Measurements from ENCODE around the gene SPATA31C2.

DNA sequence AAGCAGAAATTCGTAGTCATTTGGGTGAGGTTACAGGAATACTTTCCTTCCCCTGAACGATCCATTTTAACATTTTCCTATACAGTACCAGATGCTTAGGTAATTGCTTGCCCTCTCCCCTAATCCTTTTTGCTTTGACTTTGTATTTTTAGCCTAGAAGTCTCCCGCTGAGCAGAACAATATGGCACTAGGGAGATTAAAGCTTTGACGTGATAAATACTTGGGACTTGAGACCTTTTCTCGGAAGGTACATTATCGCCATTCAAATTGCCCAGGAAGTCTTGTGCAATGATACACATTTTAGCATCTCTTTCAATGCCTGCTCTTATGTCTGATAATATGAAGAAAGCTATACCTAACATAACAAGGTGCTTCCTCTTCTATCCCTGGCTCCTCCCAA lies 22.9 kb upstream of the SPATA31C2 start:
- TF ChIP-seq, protein P1, sequence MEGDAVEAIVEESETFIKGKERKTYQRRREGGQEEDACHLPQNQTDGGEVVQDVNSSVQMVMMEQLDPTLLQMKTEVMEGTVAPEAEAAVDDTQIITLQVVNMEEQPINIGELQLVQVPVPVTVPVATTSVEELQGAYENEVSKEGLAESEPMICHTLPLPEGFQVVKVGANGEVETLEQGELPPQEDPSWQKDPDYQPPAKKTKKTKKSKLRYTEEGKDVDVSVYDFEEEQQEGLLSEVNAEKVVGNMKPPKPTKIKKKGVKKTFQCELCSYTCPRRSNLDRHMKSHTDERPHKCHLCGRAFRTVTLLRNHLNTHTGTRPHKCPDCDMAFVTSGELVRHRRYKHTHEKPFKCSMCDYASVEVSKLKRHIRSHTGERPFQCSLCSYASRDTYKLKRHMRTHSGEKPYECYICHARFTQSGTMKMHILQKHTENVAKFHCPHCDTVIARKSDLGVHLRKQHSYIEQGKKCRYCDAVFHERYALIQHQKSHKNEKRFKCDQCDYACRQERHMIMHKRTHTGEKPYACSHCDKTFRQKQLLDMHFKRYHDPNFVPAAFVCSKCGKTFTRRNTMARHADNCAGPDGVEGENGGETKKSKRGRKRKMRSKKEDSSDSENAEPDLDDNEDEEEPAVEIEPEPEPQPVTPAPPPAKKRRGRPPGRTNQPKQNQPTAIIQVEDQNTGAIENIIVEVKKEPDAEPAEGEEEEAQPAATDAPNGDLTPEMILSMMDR (IDR thresholded peaks at IDR 0.05; ENCODE audit: insufficient read depth, low read length) = no peak
- TF ChIP-seq, protein P2, sequence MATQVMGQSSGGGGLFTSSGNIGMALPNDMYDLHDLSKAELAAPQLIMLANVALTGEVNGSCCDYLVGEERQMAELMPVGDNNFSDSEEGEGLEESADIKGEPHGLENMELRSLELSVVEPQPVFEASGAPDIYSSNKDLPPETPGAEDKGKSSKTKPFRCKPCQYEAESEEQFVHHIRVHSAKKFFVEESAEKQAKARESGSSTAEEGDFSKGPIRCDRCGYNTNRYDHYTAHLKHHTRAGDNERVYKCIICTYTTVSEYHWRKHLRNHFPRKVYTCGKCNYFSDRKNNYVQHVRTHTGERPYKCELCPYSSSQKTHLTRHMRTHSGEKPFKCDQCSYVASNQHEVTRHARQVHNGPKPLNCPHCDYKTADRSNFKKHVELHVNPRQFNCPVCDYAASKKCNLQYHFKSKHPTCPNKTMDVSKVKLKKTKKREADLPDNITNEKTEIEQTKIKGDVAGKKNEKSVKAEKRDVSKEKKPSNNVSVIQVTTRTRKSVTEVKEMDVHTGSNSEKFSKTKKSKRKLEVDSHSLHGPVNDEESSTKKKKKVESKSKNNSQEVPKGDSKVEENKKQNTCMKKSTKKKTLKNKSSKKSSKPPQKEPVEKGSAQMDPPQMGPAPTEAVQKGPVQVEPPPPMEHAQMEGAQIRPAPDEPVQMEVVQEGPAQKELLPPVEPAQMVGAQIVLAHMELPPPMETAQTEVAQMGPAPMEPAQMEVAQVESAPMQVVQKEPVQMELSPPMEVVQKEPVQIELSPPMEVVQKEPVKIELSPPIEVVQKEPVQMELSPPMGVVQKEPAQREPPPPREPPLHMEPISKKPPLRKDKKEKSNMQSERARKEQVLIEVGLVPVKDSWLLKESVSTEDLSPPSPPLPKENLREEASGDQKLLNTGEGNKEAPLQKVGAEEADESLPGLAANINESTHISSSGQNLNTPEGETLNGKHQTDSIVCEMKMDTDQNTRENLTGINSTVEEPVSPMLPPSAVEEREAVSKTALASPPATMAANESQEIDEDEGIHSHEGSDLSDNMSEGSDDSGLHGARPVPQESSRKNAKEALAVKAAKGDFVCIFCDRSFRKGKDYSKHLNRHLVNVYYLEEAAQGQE (IDR thresholded peaks at IDR 0.05; ENCODE audit: insufficient replicate concordance, low read depth) = no peak
- no peak for TF ChIP-seq POLR2AphosphoS5 (IDR thresholded peaks at IDR 0.05; ENCODE audit: low read depth)
- TF ChIP-seq SPI1 (IDR thresholded peaks at IDR 0.05; ENCODE audit: borderline replicate concordance, low read depth) = no peak
